Measurements from ENCODE around the gene PIK3R3.

The PIK3R3 gene

DNA sequence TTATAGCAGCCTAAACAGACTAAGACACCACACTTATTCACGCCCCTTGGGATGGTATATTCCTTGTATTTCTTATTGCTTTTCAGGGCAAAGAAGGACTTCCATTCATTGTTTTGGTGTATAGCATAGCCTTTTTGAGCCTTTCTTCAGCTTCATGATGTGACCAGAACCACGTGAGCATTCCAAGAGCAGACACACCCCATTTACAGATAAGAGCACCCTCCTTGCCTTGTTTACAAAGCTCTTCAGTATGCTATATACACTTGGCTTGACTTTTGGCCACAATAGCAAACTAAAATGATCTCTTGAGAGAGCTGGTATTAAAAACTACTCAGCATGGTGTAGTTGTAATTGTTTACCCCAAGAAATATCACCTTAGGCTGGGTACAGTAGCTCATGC is 78.7 kb downstream of the PIK3R3 start:
- TF ChIP-seq TCF12 (IDR thresholded peaks at IDR 0.05; ENCODE audit: low read depth) (no peak), TAF1 (IDR thresholded peaks at IDR 0.05; ENCODE audit: low read depth) (no peak), RAD21 (IDR thresholded peaks at IDR 0.05; ENCODE audit: low read depth) (no peak), YY1 (IDR thresholded peaks at IDR 0.05; ENCODE audit: low read depth) (no peak), NFIC (IDR thresholded peaks at IDR 0.05) (no peak)
- TF ChIP-seq, protein P1, sequence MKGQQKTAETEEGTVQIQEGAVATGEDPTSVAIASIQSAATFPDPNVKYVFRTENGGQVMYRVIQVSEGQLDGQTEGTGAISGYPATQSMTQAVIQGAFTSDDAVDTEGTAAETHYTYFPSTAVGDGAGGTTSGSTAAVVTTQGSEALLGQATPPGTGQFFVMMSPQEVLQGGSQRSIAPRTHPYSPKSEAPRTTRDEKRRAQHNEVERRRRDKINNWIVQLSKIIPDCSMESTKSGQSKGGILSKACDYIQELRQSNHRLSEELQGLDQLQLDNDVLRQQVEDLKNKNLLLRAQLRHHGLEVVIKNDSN (IDR thresholded peaks at IDR 0.05): no peak

DNA sequence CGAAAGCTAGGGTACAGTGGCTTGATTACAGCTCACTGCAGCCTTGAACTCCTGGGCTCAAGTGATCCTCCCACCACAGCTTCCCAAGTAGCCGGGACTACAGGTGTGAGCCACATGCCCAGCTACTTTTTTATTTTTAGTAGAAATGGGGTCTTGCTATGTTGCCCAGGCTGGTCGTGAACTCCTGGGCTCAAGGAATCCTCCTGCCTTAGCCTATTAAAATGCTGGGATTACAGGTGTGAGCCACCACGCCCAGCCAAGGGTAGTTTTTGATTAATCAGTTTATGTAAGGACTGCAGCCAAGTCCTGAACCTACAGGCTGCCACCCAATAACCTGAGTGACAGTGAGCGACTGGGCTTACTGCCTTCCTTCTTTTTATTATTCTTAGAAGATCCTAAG is 88.3 kb downstream of the PIK3R3 start:
- TF ChIP-seq TEAD4 (IDR thresholded peaks at IDR 0.05) (no peak), RAD21 (IDR thresholded peaks at IDR 0.05; ENCODE audit: low read depth) (no peak), YY1 (IDR thresholded peaks at IDR 0.05; ENCODE audit: low read depth) (no peak), TCF12 (IDR thresholded peaks at IDR 0.05; ENCODE audit: low read depth) (no peak), NFIC (IDR thresholded peaks at IDR 0.05) (no peak), EGR1 (IDR thresholded peaks at IDR 0.05) (no peak), CREB1 (IDR thresholded peaks at IDR 0.05; ENCODE audit: low read depth) (no peak), EP300 (IDR thresholded peaks at IDR 0.05; ENCODE audit: borderline replicate concordance) (no peak), CEBPB (IDR thresholded peaks at IDR 0.05) (no peak), TAF1 (IDR thresholded peaks at IDR 0.05; ENCODE audit: low read depth) (no peak), ZBTB7A (IDR thresholded peaks at IDR 0.05; ENCODE audit: low read depth) (no peak), FOXM1 (IDR thresholded peaks at IDR 0.05; ENCODE audit: borderline replicate concordance, low read depth) (no peak)
- TF ChIP-seq, protein P2, sequence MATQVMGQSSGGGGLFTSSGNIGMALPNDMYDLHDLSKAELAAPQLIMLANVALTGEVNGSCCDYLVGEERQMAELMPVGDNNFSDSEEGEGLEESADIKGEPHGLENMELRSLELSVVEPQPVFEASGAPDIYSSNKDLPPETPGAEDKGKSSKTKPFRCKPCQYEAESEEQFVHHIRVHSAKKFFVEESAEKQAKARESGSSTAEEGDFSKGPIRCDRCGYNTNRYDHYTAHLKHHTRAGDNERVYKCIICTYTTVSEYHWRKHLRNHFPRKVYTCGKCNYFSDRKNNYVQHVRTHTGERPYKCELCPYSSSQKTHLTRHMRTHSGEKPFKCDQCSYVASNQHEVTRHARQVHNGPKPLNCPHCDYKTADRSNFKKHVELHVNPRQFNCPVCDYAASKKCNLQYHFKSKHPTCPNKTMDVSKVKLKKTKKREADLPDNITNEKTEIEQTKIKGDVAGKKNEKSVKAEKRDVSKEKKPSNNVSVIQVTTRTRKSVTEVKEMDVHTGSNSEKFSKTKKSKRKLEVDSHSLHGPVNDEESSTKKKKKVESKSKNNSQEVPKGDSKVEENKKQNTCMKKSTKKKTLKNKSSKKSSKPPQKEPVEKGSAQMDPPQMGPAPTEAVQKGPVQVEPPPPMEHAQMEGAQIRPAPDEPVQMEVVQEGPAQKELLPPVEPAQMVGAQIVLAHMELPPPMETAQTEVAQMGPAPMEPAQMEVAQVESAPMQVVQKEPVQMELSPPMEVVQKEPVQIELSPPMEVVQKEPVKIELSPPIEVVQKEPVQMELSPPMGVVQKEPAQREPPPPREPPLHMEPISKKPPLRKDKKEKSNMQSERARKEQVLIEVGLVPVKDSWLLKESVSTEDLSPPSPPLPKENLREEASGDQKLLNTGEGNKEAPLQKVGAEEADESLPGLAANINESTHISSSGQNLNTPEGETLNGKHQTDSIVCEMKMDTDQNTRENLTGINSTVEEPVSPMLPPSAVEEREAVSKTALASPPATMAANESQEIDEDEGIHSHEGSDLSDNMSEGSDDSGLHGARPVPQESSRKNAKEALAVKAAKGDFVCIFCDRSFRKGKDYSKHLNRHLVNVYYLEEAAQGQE (IDR thresholded peaks at IDR 0.05; ENCODE audit: low read depth): no peak
- TF ChIP-seq, protein P1 (IDR thresholded peaks at IDR 0.05): no peak
- TF ChIP-seq, protein P3, sequence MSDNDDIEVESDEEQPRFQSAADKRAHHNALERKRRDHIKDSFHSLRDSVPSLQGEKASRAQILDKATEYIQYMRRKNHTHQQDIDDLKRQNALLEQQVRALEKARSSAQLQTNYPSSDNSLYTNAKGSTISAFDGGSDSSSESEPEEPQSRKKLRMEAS (IDR thresholded peaks at IDR 0.05): no peak

DNA sequence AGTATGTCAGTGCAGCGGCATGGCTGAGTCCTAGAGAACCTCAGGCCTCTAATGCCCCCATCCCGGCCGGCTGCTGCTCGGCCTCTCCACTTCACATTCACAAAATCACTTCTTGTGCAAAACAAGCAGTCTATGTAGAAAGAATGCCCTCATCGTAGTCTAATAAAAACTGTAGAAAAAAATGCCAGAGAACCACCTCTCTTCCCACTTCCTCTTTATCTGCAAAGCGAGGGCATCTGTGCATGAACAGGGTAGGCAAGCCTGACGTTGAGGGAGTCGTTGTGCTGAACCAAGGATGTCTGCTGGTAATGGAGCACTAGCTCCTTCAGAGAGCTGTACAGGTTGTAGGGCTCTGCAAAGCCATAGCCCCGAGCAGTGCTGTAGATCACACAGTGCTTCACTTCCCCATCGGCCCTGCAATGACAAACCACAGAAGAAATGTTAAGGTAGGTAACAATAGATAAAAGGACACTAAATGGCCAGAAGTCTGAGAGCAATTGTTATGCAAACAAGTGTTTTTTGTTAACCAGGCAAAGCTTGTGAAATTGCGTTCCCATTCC is 88.9 kb downstream of the PIK3R3 start:
- TF ChIP-seq NFIC (IDR thresholded peaks at IDR 0.05): no peak

DNA sequence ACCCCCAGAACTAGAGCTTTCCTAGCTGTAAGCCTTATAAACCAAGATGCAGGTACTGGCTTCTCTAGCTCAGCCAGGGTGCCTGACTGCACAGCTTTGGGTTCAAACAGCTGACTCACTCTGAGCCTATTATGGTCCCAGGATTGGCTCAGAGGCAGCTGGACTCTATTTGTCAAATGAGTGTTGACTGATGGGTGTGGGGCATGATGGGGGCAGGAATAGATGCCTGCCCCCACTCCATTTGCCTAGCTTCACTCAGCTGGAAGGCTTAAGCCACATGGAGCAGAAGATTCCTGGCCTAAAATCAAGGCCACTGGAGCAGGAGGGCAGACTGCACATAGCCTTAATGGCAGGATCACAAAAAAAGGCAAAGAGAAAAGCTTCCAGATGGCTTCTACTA is 90.5 kb downstream of the PIK3R3 start:
- no peak for TF ChIP-seq NFIC (IDR thresholded peaks at IDR 0.05)
- TF ChIP-seq, protein P3 (IDR thresholded peaks at IDR 0.05): no peak
- no peak for TF ChIP-seq TCF12 (IDR thresholded peaks at IDR 0.05; ENCODE audit: low read depth)
- TF ChIP-seq FOXM1 (IDR thresholded peaks at IDR 0.05; ENCODE audit: borderline replicate concordance, low read depth): no peak
- TF ChIP-seq, protein P2 (IDR thresholded peaks at IDR 0.05; ENCODE audit: low read depth): no peak
- no peak for TF ChIP-seq EGR1 (IDR thresholded peaks at IDR 0.05)
- TF ChIP-seq RAD21 (IDR thresholded peaks at IDR 0.05; ENCODE audit: low read depth): no peak
- no peak for TF ChIP-seq CREB1 (IDR thresholded peaks at IDR 0.05; ENCODE audit: low read depth)
- no peak for TF ChIP-seq CEBPB (IDR thresholded peaks at IDR 0.05)
- TF ChIP-seq EP300 (IDR thresholded peaks at IDR 0.05; ENCODE audit: borderline replicate concordance): no peak
- no peak for TF ChIP-seq TAF1 (IDR thresholded peaks at IDR 0.05; ENCODE audit: low read depth)
- no peak for TF ChIP-seq ZBTB7A (IDR thresholded peaks at IDR 0.05; ENCODE audit: low read depth)
- TF ChIP-seq TEAD4 (IDR thresholded peaks at IDR 0.05): no peak
- TF ChIP-seq YY1 (IDR thresholded peaks at IDR 0.05; ENCODE audit: low read depth): no peak
- TF ChIP-seq, protein P1 (IDR thresholded peaks at IDR 0.05): no peak

DNA sequence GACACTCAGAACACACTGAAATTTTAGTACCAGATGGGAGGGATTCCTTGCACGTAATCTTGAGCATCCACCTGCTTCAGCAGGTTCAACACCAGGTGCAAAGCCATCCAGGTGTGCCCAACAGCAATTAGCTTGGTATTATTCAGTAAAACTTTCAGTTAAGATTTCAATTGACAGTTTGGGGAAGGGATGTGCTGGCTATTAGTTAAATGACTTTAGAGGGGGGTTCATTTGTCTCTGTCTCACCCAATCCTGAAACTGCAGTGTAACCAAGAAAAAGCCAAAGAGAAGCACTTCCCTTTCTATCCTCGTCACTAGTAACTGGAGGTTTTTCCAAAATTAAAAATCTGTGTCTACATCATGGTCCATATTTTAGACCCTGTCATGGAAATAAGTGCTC is 90.9 kb downstream of the PIK3R3 start:
- TF ChIP-seq FOXM1 (IDR thresholded peaks at IDR 0.05; ENCODE audit: borderline replicate concordance, low read depth) (no peak), YY1 (IDR thresholded peaks at IDR 0.05; ENCODE audit: low read depth) (no peak), NFIC (IDR thresholded peaks at IDR 0.05) (no peak), TCF12 (IDR thresholded peaks at IDR 0.05; ENCODE audit: low read depth) (no peak), EP300 (IDR thresholded peaks at IDR 0.05; ENCODE audit: borderline replicate concordance) (no peak), RAD21 (IDR thresholded peaks at IDR 0.05; ENCODE audit: low read depth) (no peak), TAF1 (IDR thresholded peaks at IDR 0.05; ENCODE audit: low read depth) (no peak), TEAD4 (IDR thresholded peaks at IDR 0.05) (no peak), ZBTB7A (IDR thresholded peaks at IDR 0.05; ENCODE audit: low read depth) (no peak), EGR1 (IDR thresholded peaks at IDR 0.05) (no peak)
- TF ChIP-seq, protein P3 (IDR thresholded peaks at IDR 0.05): no peak

Measured in Ishikawa (cell line).